Body of pancreas (tissue), 4 donors: ENCODE results near the gene SNRPF. TPM values are rescaled to one million over a fixed set of nuclear protein-coding genes. Genes with fewer than 3 reads are reported as not detected.

ENCODE experiments used
- ATAC-seq: fragments of 150-250 bp; one replicate; pipeline ENCODE4 v1.9.1; 2016
- DNase-seq, 4 donors: peaks; one replicate each; pipeline ENCODE4 v3.0.0-alpha.2; 2019
- H3K27ac ChIP-seq, 4 donors: fragments of 200-600 bp; sonication (generic); 1 replicate in 3 of 4; 2 replicates in 1 of 4; pipeline versions ENCODE4 v1.5.1 to v1.6.1; 2016 to 2019; ENCODE audit warnings: mild to moderate bottlenecking in 1 of 4, mixed read lengths in 1 of 4, moderate library complexity in 1 of 4
- H3K27me3 ChIP-seq, 2 donors: fragments of 200-600 bp; sonication (generic); one replicate each; pipeline ENCODE4 v1.6.0; 2016; ENCODE audit warnings: mild to moderate bottlenecking in 1 of 2
- H3K36me3 ChIP-seq, 2 donors: fragments of 200-600 bp; sonication (generic); replicated peaks in 1 of 2; 2 replicates each; pipeline ENCODE4 v1.5.1; 2016; ENCODE audit warnings: low read depth in 2 of 2; ENCODE audit not compliant: insufficient read depth in 1 of 2
- H3K4me1 ChIP-seq: fragments of 200-600 bp; sonication (generic); one replicate; pipeline ENCODE4 v1.6.0; 2016
- H3K4me3 ChIP-seq, 2 donors: fragments of 200-600 bp; sonication (generic); 1 replicate in 1 of 2; 2 replicates in 1 of 2; pipeline ENCODE4 v1.5.1; 2016 to 2019
- H3K9me3 ChIP-seq, 3 donors: fragments of 200-600 bp; sonication (generic); 1 replicate in 2 of 3; 2 replicates in 1 of 3; pipeline ENCODE4 v1.5.1; 2016
- POLR2A ChIP-seq, 3 donors: fragments of 450-650 bp; IDR thresholded peaks; one replicate each; pipeline ENCODE4 v1.6.1; 2016; ENCODE audit warnings: antibody characterized with exemption in 3 of 3, mild to moderate bottlenecking in 2 of 3
- WGBS, 2 donors: methylation state at CpG; one replicate each; pipeline ENCODE4 v1.1.5; 2017; 5-methylcytosine and 5-hydroxymethylcytosine counted together
- intact Hi-C: fragments of 100-400 bp; cut with DNase I; formaldehyde crosslinking; loops from one replicate; pipeline ENCODE4 v1.15.1; 2023
- total RNA-seq, 2 donors: library from RNA; depleted of rRNA; stranded (reverse); fragments of >200 nt; gene quantifications; one replicate each; pipeline ENCODE4 v1.1.0, GENCODE V29; 2016
- TF ChIP-seq, protein P1 (sequence below), 7 experiments: fragments of 450-650 bp in 4 of 7; fragments of 200-600 bp in 3 of 7; sonication (generic) in 3 of 7; IDR thresholded peaks; one replicate each; pipeline ENCODE4 v1.5.1; 2016 to 2019; ENCODE audit warnings: antibody characterized with exemption in 7 of 7

The SNRPF gene
- total RNA-seq, 2 donors from 2014 or later, result 6.7 to 7.6 TPM

DNA sequence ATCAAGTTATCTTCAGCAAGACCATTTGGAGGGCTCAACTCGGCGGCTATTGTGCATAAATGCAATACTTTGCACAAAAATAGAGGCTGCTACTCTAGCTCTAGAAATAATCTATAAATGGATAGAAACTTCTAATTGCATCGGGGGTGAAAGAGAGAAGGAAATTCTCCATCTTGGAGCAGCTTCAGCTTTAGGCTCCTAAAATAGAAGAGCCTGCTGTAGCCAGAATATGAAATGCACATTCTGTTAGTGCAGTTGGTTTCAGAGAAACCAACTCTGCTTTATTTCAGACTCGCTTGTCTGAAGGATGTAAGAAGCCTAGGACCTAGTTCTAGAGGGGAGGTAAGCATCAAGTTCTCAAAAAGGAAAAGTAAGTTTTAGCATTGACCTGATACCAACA lies 38.1 kb downstream of the SNRPF start:
- intact Hi-C loops, result no loop called here
- H3K27ac ChIP-seq, result no peak overlapping the region
- no peaks in the 10 kb centered on the region for H3K27me3 ChIP-seq
- no peaks in the 10 kb centered on the region for H3K9me3 ChIP-seq
- no peak for TF ChIP-seq POLR2A (IDR thresholded peaks at IDR 0.05)
- TF ChIP-seq, protein P1, sequence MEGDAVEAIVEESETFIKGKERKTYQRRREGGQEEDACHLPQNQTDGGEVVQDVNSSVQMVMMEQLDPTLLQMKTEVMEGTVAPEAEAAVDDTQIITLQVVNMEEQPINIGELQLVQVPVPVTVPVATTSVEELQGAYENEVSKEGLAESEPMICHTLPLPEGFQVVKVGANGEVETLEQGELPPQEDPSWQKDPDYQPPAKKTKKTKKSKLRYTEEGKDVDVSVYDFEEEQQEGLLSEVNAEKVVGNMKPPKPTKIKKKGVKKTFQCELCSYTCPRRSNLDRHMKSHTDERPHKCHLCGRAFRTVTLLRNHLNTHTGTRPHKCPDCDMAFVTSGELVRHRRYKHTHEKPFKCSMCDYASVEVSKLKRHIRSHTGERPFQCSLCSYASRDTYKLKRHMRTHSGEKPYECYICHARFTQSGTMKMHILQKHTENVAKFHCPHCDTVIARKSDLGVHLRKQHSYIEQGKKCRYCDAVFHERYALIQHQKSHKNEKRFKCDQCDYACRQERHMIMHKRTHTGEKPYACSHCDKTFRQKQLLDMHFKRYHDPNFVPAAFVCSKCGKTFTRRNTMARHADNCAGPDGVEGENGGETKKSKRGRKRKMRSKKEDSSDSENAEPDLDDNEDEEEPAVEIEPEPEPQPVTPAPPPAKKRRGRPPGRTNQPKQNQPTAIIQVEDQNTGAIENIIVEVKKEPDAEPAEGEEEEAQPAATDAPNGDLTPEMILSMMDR (IDR thresholded peaks at IDR 0.05), result no peak
- no peaks in the 10 kb centered on the region for H3K36me3 ChIP-seq
- ATAC-seq, result no peak
- no peak for DNase-seq
- no peaks in the 10 kb centered on the region for H3K4me1 ChIP-seq
- no peak overlapping the region for H3K4me3 ChIP-seq
- WGBS, 2 donors, result 80 to 85% methylated on average over 4 of the region's 4 CpGs

DNA sequence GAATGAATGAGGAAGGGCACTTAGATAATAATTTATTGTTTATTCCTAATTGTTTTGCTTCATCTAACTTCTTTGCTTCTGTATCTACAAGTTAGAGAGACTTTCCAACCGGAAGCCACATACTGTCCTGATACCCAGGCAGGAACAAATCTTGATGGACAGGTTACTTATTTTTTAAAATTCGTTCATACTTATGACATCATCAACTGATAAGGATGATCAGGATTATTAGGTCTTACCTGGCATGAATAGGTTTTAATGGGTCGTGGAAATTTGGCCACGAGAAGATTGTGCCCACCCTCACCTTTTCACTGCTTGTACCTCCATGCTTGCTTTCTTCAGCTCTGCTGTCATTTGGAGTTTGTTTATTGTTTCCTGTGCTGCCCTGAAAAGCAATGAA lies 39.3 kb downstream of the SNRPF start:
- TF ChIP-seq, protein P1 (IDR thresholded peaks at IDR 0.05), result no peak
- no peak for TF ChIP-seq POLR2A (IDR thresholded peaks at IDR 0.05)
- H3K4me1 ChIP-seq, result no peaks in the 10 kb centered on the region
- H3K36me3 ChIP-seq, result no peaks in the 10 kb centered on the region
- no peak for DNase-seq
- 43 to 48% methylated on average over 4 of the region's 4 CpGs for WGBS, 2 donors
- H3K4me3 ChIP-seq, result no peak overlapping the region
- H3K27me3 ChIP-seq, result no peaks in the 10 kb centered on the region
- no peak for ATAC-seq
- H3K9me3 ChIP-seq, result no peaks in the 10 kb centered on the region
- H3K27ac ChIP-seq, result no peak overlapping the region
- intact Hi-C loops, result no loop called here

DNA sequence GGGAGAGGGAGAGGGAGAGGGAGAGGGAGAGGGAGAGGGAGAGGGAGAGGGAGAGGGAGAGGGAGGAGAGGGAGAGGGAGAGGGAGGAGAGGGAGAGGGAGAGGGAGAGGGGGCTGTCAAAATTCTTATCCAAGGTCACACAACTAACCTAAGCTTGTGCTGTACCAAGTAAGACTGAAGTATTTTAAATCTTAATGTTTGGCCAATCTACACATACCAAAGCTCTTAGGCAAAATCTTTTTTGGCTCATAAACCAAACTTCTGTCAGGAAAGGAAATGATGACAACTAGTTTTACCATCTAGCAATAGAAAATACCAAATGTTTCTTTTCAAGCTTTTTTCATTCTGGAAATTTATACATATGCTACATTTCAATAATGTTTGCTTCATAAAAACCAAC lies 49.8 kb downstream of the SNRPF start:
- DNase-seq (no peak), ATAC-seq (no peak)
- intact Hi-C loops, result no loop called here
- no peak for TF ChIP-seq POLR2A (IDR thresholded peaks at IDR 0.05)
- TF ChIP-seq, protein P1 (IDR thresholded peaks at IDR 0.05), result no peak
- H3K36me3 ChIP-seq, result no peaks in the 10 kb centered on the region
- no peaks in the 10 kb centered on the region for H3K27me3 ChIP-seq
- no peaks in the 10 kb centered on the region for H3K9me3 ChIP-seq
- no peak overlapping the region for H3K27ac ChIP-seq
- H3K4me3 ChIP-seq, result no peak overlapping the region
- no peaks in the 10 kb centered on the region for H3K4me1 ChIP-seq

DNA sequence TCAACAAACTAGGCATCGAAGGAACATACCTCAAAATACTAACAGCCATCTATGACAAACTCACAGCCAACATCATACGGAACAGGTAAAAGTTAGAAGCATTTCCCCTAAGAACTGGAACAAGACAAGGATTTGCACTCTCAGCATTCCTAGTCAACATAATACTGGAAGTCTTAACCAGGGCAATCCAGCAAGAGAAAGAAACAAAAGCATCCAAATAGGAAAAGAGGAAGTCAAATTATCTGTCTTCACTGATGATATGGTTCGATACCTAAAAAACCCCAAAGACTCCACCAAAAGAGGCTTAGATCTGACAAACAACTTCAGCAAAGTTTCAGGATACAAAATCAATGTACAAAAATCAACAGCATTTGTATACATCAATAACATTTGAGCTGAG lies 51.1 kb downstream of the SNRPF start:
- DNase-seq, result no peak
- TF ChIP-seq, protein P1 (IDR thresholded peaks at IDR 0.05), result no peak
- no peak for TF ChIP-seq POLR2A (IDR thresholded peaks at IDR 0.05)
- Histone ChIP-seq H3K4me1 (no peaks in the 10 kb centered on the region), H3K36me3 (no peaks in the 10 kb centered on the region), H3K9me3 (no peaks in the 10 kb centered on the region), H3K27me3 (no peaks in the 10 kb centered on the region), H3K27ac (no peak overlapping the region), H3K4me3 (no peak overlapping the region)
- ATAC-seq, result no peak
- intact Hi-C loops, result loop anchor here (10.0 kb wide), 1 partner anchor 85 kb away; the partner anchor contains the start of gene HAL
- whole genome bisulfite sequencing, 2 donors, result 78 to 87% methylated on average over 3 of the region's 3 CpGs

Other genes starting within 250 kb of the SNRPF start
- gene NTN4, start 68.2 kb upstream of the SNRPF start, total RNA-seq, result 10 to 100 TPM; 47.7 to 62.0 TPM
- not detected for gene CCDC38, start 83.7 kb downstream of the SNRPF start, total RNA-seq
- gene AMDHD1, start 84.4 kb downstream of the SNRPF start, total RNA-seq, result 1 to 10 TPM; 4.4 to 4.6 TPM
- under 1 TPM in 1 of 2 donors, not detected in 1; 0.52 TPM for gene HAL, start 137.4 kb downstream of the SNRPF start, total RNA-seq
- 10 to 100 TPM; 41.2 to 57.6 TPM for gene LTA4H, start 176.6 kb downstream of the SNRPF start, total RNA-seq